BLaER1 (cell line): ENCODE data around the gene NEDD9.

Experiments used
- H3K27ac ChIP-seq: shearing (Covaris generic); formaldehyde crosslinking; 2 replicates; pipeline ENCODE4 v1.8.1; 2022
- H3K27me3 ChIP-seq: shearing (Covaris generic); formaldehyde crosslinking; 2 replicates; pipeline ENCODE4 v1.8.1; 2022
- H3K36me3 ChIP-seq: shearing (Covaris generic); formaldehyde crosslinking; 2 replicates; pipeline ENCODE4 v1.8.1; 2022
- H3K4me1 ChIP-seq: shearing (Covaris generic); formaldehyde crosslinking; 2 replicates; pipeline ENCODE4 v1.8.1; 2022
- H3K4me2 ChIP-seq: shearing (Covaris generic); formaldehyde crosslinking; 2 replicates; pipeline ENCODE4 v1.8.1; 2022
- H3K4me3 ChIP-seq: shearing (Covaris generic); formaldehyde crosslinking; 2 replicates; pipeline ENCODE4 v1.8.1; 2022
- H3K9ac ChIP-seq: shearing (Covaris generic); formaldehyde crosslinking; 2 replicates; pipeline ENCODE4 v1.8.1; 2022
- H3K9me3 ChIP-seq: shearing (Covaris generic); formaldehyde crosslinking; 2 replicates; pipeline ENCODE4 v1.8.1; 2022
- H4K20me1 ChIP-seq: shearing (Covaris generic); formaldehyde crosslinking; 2 replicates; pipeline ENCODE4 v1.8.1; 2022
- Cebpa-rat ChIP-seq: shearing (Covaris generic); IDR thresholded peaks from 2 replicates; pipeline ENCODE4 v1.8.1; 2022

Gene NEDD9

GRCh38 chr6:11185204-11185842 is 47.1 kb downstream of the NEDD9 start:
- Histone ChIP-seq H3K36me3 (peaks cover 34% of the 10 kb centered on the region), H3K4me2 (no peak overlapping the region), H3K27me3 (no peaks in the 10 kb centered on the region), H3K9ac (no peak overlapping the region), H3K4me3 (no peak overlapping the region), H3K9me3 (peaks cover 4% of the 10 kb centered on the region; the same call in 1 of the 2 replicates), H4K20me1 (no peaks in the 10 kb centered on the region), H3K4me1 (no peaks in the 10 kb centered on the region), H3K27ac (no peak overlapping the region)
- no peak for TF ChIP-seq Cebpa-rat

DNA sequence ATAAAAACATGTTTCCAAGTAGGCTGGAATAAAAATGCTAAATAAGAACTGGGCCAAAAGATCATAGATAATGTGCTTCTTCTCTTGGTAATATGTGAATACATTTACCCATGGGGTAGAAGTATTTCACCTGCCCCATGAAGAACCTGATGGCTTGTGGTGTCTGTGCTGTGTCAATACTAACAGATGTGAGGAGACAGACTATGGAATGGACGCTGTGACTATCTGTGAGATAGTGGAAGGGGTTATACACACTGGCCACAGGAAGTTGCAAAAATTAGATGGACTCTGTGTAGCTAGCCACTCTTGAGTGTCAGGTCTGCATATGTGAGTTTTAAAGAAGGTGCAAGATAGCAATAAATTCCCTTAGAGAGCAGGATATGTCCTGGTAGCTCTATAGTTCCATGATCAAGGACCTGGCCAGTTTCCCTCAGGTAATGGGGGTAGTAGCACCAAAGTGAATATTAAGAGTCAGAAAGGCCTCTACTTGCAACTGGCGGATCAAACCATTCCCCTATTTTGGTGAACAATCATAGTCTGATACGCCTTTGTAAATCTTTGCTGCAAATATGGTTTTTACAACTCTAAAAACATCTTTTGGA is 48.6 kb downstream of the NEDD9 start:
- H3K36me3 ChIP-seq: peaks cover 20% of the 10 kb centered on the region
- H3K9me3 ChIP-seq: peaks cover 4% of the 10 kb centered on the region; the same call in 1 of the 2 replicates
- H3K4me3 ChIP-seq: no peak overlapping the region
- H4K20me1 ChIP-seq: no peaks in the 10 kb centered on the region
- no peaks in the 10 kb centered on the region for H3K4me1 ChIP-seq
- H3K27ac ChIP-seq: no peak overlapping the region
- TF ChIP-seq Cebpa-rat: no peak
- no peak overlapping the region for H3K9ac ChIP-seq
- no peaks in the 10 kb centered on the region for H3K27me3 ChIP-seq
- no peak overlapping the region for H3K4me2 ChIP-seq

- Histone ChIP-seq H3K4me3 (no peak overlapping the region), H3K9ac (no peak overlapping the region), H3K4me1 (no peaks in the 10 kb centered on the region), H3K4me2 (no peak overlapping the region), H3K36me3 (peaks cover 16% of the 10 kb centered on the region), H3K27me3 (no peaks in the 10 kb centered on the region), H3K27ac (no peak overlapping the region), H3K9me3 (peaks cover 4% of the 10 kb centered on the region; the same call in 1 of the 2 replicates), H4K20me1 (no peaks in the 10 kb centered on the region)
- no peak for TF ChIP-seq Cebpa-rat
These were observed 50.9 kb downstream of the NEDD9 start for GRCh38 chr6:11181478-11182136.

DNA sequence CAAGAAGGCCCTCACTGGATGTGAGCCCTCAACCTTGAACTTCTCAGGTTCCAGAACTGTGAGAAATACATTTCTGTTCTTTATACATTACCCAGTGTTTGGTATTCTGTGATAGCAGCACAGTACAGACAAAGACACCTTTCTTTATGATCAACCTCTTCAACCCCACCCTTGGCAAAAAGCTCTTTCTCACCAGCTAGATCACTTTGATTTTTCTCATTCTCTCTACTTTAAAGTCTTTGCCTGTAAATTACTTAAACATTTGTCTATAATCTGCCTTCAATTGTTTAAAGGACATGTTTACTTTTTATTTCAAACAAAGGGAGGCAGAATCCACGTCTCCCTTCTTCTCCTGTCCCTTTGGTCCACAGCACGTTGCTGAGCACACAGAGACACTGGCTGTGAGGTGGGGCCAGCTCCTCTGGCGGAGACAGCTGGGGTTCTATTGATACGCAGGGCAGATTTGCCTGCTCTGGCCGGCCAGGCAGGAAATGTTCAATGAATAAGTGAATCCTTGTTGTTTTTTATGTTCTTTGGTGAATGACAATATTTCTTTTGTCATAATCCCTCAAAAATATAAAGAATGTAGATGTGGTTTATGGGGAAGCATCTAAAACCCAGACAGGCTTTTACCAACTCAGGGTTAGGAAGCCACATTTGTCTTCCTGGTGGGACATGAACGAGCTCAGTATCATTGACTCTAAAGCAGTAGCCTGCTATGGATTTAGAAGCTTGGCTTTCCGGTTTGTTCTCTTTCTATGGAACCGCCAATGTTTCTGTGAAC is 52.9 kb downstream of the NEDD9 start:
- Histone ChIP-seq H3K36me3 (no peaks in the 10 kb centered on the region), H4K20me1 (no peaks in the 10 kb centered on the region), H3K4me1 (no peaks in the 10 kb centered on the region), H3K9me3 (no peaks in the 10 kb centered on the region), H3K27me3 (no peaks in the 10 kb centered on the region), H3K9ac (no peak overlapping the region), H3K4me3 (no peak overlapping the region), H3K4me2 (no peak overlapping the region), H3K27ac (no peak overlapping the region)
- TF ChIP-seq Cebpa-rat: no peak

- no peaks in the 10 kb centered on the region for H4K20me1 ChIP-seq
- no peak overlapping the region for H3K4me3 ChIP-seq
- TF ChIP-seq Cebpa-rat: no peak
- no peak overlapping the region for H3K4me2 ChIP-seq
- H3K4me1 ChIP-seq: no peaks in the 10 kb centered on the region
- H3K9ac ChIP-seq: no peak overlapping the region
- no peaks in the 10 kb centered on the region for H3K9me3 ChIP-seq
- no peaks in the 10 kb centered on the region for H3K36me3 ChIP-seq
- no peaks in the 10 kb centered on the region for H3K27me3 ChIP-seq
- no peak overlapping the region for H3K27ac ChIP-seq
These were observed 53.4 kb downstream of the NEDD9 start for GRCh38 chr6:11179088-11179418.

DNA sequence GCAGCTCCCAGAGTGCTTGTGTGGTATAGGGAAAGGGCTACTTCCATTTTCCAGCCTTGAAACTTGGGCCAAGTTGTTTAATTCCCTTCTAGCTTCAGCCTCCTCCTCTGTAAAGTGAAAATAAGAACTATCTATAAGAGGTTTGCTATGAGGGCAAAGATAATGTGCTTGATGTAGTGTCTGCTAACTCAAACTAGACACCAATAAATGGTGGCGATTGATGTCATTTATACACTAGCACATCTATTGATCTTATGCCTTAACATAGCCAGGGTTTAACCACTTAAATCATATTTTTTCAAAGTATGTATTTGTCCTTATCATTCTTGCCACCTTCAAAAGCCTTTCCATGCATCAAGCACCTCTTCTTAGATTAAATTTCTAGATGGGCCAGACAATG is 55.2 kb downstream of the NEDD9 start:
- TF ChIP-seq Cebpa-rat: no peak
- no peaks in the 10 kb centered on the region for H3K27me3 ChIP-seq
- no peak overlapping the region for H3K9ac ChIP-seq
- H3K27ac ChIP-seq: no peak overlapping the region
- H3K4me3 ChIP-seq: no peak overlapping the region
- H3K4me2 ChIP-seq: no peak overlapping the region
- no peaks in the 10 kb centered on the region for H3K4me1 ChIP-seq
- no peaks in the 10 kb centered on the region for H3K36me3 ChIP-seq
- no peaks in the 10 kb centered on the region for H4K20me1 ChIP-seq
- H3K9me3 ChIP-seq: no peaks in the 10 kb centered on the region

GRCh38 chr6:11174242-11174611 is 58.2 kb downstream of the NEDD9 start:
- TF ChIP-seq Cebpa-rat: no peak
- Histone ChIP-seq H3K36me3 (no peaks in the 10 kb centered on the region), H3K4me1 (no peaks in the 10 kb centered on the region), H3K27ac (no peak overlapping the region), H3K4me3 (no peak overlapping the region), H3K27me3 (no peaks in the 10 kb centered on the region), H3K4me2 (no peak overlapping the region), H4K20me1 (no peaks in the 10 kb centered on the region), H3K9ac (no peak overlapping the region), H3K9me3 (no peaks in the 10 kb centered on the region)

DNA sequence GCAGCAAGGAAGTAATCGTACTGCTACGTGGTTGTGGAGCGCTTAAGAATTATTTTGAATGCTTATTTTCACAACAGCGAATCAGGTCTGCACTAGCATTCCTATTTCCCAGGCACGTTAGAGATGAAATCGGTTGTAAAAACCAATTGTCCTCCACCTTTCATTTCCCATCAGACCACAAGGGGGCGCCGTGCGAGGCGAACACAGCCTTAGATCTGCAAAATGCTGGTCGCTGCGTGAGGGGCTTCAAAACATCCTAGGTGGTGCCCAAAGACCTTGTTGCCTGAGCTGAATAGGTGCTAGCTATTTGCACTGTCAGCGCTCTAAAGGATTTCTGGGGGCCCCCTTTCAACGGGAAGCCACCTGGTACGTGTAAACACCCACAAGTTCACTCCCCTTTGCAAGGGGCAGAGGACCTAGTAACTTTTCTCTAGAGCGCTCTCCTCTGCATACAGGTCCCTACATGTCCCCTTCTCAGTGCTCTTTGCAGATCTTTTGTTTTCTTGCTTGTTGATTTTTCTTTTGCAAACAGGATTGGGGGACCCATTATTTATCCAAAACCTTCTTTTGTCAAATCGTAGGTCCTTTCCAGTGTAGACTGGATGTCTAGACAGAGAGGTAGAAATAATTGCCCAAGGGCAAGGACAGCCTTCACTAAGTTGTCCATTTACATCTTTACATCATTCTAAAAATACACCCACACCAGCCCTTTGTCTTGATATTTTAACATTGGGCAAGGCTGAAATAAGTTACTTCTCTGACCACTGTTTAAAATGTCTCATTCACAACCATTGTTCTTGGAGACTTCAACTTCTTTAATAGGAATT is 59.8 kb downstream of the NEDD9 start:
- H3K9me3 ChIP-seq: no peaks in the 10 kb centered on the region
- H3K27me3 ChIP-seq: no peaks in the 10 kb centered on the region
- no peak overlapping the region for H3K4me2 ChIP-seq
- H3K27ac ChIP-seq: no peak overlapping the region
- H3K4me1 ChIP-seq: no peaks in the 10 kb centered on the region
- H3K36me3 ChIP-seq: no peaks in the 10 kb centered on the region
- H4K20me1 ChIP-seq: no peaks in the 10 kb centered on the region
- no peak overlapping the region for H3K9ac ChIP-seq
- H3K4me3 ChIP-seq: no peak overlapping the region
- no peak for TF ChIP-seq Cebpa-rat

- H3K4me1 ChIP-seq: no peaks in the 10 kb centered on the region
- no peak overlapping the region for H3K9ac ChIP-seq
- H3K27me3 ChIP-seq: no peaks in the 10 kb centered on the region
- H4K20me1 ChIP-seq: no peaks in the 10 kb centered on the region
- no peak overlapping the region for H3K4me2 ChIP-seq
- no peaks in the 10 kb centered on the region for H3K9me3 ChIP-seq
- H3K36me3 ChIP-seq: no peaks in the 10 kb centered on the region
- TF ChIP-seq Cebpa-rat: no peak
- no peak overlapping the region for H3K4me3 ChIP-seq
- H3K27ac ChIP-seq: no peak overlapping the region
These were observed 60.5 kb downstream of the NEDD9 start for GRCh38 chr6:11171952-11172351.
